DMS153 treated with DMSO at 0.1 percent for 48 hours (cell line): ENCODE results near the gene CDH24.

Experiments
- DNase-seq: peaks from one replicate; lab custom pipeline; 2025; ENCODE audit not compliant: unreplicated experiment; lab: John Stamatoyannopoulos, UW

Gene CDH24

GRCh38 chr14:23066855-23067744 lies 9.8 kb upstream of the CDH24 start:
- no peak for DNase-seq

- DNase-seq, result no peak
These were observed 9.0 kb upstream of the CDH24 start for GRCh38 chr14:23066368-23066767.

GRCh38 chr14:23063601-23064000 lies 6.3 kb upstream of the CDH24 start:
- DNase-seq, result no peak

- DNase-seq, result no peak
These were observed 4.7 kb upstream of the CDH24 start for GRCh38 chr14:23062002-23062401.

GRCh38 chr14:23060536-23061260 lies 3.4 kb upstream of the CDH24 start:
- DNase-seq, result no peak

- DNase-seq, result no peak
These were observed 1.6 kb upstream of the CDH24 start for GRCh38 chr14:23058654-23059504.

GRCh38 chr14:23057757-23058653 lies 685 bp upstream of the CDH24 start:
- no peak for DNase-seq

GRCh38 chr14:23056145-23056955 lies 970 bp downstream of the CDH24 start:
- no peak for DNase-seq

GRCh38 chr14:23055621-23056144 lies 1.6 kb downstream of the CDH24 start:
- DNase-seq, result no peak

- DNase-seq, result no peak
These were observed 2.2 kb downstream of the CDH24 start for GRCh38 chr14:23055147-23055550.

- no peak for DNase-seq
These were observed 3.1 kb downstream of the CDH24 start for GRCh38 chr14:23054000-23054811.

- no peak for DNase-seq
These were observed 3.9 kb downstream of the CDH24 start for GRCh38 chr14:23053426-23053825.

- DNase-seq, result no peak
These were observed 4.6 kb downstream of the CDH24 start for GRCh38 chr14:23052671-23053070.

GRCh38 chr14:23052182-23052623 lies 5.1 kb downstream of the CDH24 start:
- no peak for DNase-seq

GRCh38 chr14:23051141-23052057 lies 5.9 kb downstream of the CDH24 start:
- DNase-seq, result no peak

- DNase-seq, result no peak
These were observed 8.3 kb downstream of the CDH24 start for GRCh38 chr14:23049011-23049410.
